AG09309 (cell line): ENCODE measurements around the gene CFAP410.
"Not testable (repeated sequence)": the region's sequence is repeated elsewhere in the genome, so short reads cannot be mapped to it uniquely, and the experiment has no call there.

Source experiments
- DNase-seq: peaks from one replicate; pipeline ENCODE4 v3.0.0-alpha.2; 2010; ENCODE audit warnings: low read depth
- H3K4me3 ChIP-seq: 2 replicates; pipeline ENCODE4 v1.5.1; 2011; ENCODE audit warnings: mild to moderate bottlenecking, low read depth, low read length, moderate library complexity; ENCODE audit not compliant: control insufficient read depth
- TF ChIP-seq, protein P1 (sequence below): IDR thresholded peaks from 2 replicates; pipeline ENCODE4 v1.5.1; 2011; ENCODE audit warnings: mild to moderate bottlenecking, low read depth, low read length, inconsistent platforms; ENCODE audit not compliant: insufficient read depth, control insufficient read depth; ENCODE audit errors: missing control alignments

The CFAP410 gene

GRCh38 chr21:44345495-44345894 lies 6.3 kb upstream of the CFAP410 start:
- no peak for DNase-seq
- H3K4me3 ChIP-seq: no peak overlapping the region
- TF ChIP-seq, protein P1, sequence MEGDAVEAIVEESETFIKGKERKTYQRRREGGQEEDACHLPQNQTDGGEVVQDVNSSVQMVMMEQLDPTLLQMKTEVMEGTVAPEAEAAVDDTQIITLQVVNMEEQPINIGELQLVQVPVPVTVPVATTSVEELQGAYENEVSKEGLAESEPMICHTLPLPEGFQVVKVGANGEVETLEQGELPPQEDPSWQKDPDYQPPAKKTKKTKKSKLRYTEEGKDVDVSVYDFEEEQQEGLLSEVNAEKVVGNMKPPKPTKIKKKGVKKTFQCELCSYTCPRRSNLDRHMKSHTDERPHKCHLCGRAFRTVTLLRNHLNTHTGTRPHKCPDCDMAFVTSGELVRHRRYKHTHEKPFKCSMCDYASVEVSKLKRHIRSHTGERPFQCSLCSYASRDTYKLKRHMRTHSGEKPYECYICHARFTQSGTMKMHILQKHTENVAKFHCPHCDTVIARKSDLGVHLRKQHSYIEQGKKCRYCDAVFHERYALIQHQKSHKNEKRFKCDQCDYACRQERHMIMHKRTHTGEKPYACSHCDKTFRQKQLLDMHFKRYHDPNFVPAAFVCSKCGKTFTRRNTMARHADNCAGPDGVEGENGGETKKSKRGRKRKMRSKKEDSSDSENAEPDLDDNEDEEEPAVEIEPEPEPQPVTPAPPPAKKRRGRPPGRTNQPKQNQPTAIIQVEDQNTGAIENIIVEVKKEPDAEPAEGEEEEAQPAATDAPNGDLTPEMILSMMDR: no peak

DNA sequence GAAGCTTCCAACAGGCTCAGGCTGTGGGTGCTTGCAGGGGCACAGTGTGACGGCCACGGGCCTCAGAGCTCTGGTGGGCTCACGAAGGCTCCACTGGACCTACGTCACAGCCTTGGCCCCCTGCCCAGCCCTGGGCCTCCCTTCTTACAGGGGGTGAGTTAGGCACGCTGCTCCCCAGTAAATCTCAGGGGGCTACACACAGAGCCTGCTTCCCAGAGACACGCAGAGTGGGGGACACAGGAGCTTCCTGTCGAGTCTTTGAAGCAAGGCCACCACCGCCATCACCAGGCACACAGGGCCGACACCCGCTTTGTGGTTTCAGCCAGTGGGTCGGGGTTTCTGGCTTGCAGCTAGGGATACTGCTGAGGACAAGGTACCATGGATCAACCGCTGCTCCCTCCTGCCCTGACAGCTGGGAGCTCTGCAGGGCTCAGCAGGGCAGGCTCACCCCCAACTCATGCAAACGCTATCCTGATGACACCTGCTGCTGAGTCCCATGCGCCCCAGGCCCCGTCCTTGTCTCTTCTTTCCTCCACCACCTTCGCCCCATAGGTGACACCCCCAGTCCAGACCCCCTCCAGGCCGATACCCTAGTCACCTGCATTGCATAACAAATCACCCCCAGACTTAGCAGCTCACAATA lies 5.5 kb upstream of the CFAP410 start:
- TF ChIP-seq, protein P1: no peak
- no peak for DNase-seq
- no peak overlapping the region for H3K4me3 ChIP-seq

- DNase-seq, H3K4me3 ChIP-seq: not testable (repeated sequence)
These were observed 3.8 kb upstream of the CFAP410 start for GRCh38 chr21:44342981-44343380.

GRCh38 chr21:44341726-44342458 lies 2.7 kb upstream of the CFAP410 start:
- not testable (repeated sequence) for H3K4me3 ChIP-seq, DNase-seq

DNA sequence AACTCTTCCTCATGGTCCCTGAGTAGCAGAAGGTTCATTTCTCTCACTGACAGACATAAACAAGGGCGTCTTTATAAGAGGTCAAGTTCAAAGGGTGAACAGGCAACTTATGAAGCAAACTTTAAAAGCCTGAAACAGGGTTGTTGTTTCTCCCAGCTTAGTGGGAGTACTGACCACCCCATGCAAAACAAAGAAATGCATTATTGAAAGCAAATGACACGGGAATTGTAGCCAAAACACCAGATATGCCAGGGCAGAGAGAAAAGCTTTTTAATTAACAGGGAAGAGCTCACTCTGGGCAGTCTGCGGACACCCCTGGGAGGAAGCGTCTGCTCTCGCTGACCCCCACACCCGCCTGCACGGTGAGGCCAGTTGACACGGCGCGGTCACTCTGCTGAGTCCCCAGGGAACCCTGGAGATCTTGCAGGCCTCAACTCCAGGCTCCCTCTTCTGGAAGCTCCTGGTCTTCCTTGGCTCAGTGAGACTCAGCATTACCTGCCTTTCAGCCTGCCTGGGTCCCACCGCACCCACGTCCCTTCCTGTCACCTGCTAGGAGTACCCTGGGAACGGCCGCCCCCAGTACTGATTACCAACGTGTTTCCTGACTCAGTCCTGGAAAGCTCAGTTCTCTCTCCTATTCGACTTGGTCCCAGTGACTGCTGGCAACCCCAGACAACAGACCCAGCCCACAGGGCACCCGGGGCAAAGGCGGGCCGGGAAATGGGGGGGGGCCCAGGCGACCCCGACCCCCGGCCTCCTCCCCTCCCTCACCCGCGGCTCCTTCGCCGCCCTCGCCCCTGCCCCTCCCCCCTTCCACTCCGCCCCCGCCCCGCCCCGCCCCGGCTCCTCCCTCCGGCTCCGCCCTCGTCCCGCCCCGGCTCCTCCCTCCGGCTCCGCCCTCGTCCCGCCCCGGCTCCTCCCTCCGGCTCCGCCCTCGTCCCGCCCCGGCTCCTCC lies 972 bp downstream of the CFAP410 start:
- peak overlapping the region; percentile 50 for H3K4me3 ChIP-seq
- TF ChIP-seq, protein P1: peak; percentile 47
- no peak for DNase-seq

- no peak overlapping the region for H3K4me3 ChIP-seq
- DNase-seq: no peak
- TF ChIP-seq, protein P1: no peak
These were observed 1.7 kb downstream of the CFAP410 start for GRCh38 chr21:44337449-44337848.

DNA sequence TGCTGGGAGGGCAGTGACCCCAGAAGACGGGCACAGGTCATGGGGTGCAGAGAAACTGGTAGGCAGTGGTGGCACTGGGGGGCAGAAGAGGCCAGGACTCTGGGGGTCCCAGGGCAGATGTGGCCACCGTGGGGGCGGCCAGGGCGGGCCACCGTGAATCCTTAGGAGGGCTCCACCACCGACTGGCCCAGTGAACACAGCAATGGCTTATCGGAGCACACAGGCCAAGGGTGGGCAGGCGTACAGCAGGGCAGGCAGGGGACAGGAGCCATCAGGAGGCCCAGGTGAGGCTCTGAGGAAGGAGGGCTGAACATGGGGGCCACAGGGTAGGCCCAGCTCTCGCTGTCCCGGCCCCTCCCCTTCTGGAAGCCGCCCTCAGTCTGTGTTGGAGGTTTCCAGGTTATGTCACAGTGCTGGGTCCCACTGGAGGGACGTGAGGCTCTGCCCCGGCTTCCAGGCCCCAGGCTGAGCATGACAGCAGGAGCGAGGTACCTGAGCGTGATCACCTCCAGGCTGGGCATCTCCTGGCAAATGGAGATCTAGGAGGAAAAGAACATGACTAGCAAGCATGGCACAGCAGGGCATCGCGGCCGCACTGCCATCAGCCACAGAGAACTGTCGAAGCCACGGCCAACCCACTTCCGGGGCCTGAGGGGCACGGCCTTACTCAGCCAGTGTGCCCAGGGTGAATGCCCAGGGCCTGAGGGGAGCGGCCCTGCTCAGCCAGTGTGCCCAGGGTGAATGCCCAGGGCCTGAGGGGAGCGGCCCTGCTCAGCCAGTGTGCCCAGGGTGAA lies 3.7 kb downstream of the CFAP410 start:
- TF ChIP-seq, protein P1: no peak
- H3K4me3 ChIP-seq: no peak overlapping the region
- DNase-seq: no peak
